ENCODE data around the gene CDH23. TPM values are rescaled to one million over a fixed set of nuclear protein-coding genes. Genes with fewer than 3 reads are reported as not detected.
A peak's percentile ranks its signal among the peaks of the same experiment; 100 is the strongest.

CDH23 gene
- total and polyA plus RNA-seq, 2 experiments from 2014 or later, result 0.08 TPM; not detected in 1

DNA sequence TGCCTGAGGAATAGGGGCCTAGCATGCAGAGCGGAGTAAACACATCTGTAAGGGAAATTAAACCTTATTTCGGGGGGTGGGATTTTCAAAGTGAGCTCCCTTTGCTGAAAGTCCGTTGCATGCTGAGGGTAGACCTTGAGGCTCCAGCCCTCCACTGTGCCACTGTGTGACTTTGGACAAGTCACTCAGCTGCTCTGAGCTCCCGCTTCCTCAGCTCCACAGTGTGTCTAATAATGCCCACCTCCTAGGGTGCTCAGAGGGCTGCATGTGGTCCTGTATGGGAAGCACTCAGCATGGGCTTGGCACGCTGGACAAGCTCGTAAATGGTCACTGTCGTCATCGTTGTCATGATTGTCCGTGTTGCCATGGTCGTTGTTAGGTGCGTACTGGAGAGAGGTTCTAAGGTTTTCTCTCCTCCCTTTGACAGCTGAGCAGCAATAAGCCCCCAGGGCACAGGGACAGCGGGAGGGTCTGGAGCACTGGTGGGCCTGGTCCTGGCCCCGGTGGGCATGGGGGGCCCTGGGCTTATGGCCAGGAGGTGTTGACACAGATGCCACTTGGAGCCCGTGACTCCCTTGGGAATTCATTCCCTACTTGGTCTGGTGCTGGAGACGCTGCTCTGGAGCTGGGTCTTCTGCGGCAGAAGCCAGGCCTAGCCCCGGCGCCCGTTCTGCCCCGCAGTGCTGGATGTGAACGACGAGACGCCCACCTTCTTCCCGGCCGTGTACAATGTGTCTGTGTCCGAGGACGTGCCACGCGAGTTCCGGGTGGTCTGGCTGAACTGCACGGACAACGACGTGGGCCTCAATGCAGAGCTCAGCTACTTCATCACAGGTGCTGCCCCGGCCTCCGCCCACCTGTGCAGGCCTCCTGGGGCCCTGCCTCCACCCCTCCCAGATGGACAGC is 309.7 kb downstream of the CDH23 start:
- TF ChIP-seq EZH2phosphoT487 (IDR thresholded peaks at IDR 0.05; ENCODE audit: insufficient read depth, low read depth), result no peak
- TF ChIP-seq EZH2 (IDR thresholded peaks at IDR 0.05; ENCODE audit: insufficient read depth, poor library complexity, severe bottlenecking), result no peak
- H3K9me3 ChIP-seq (ENCODE audit: low read depth), result no peaks in the 10 kb centered on the region
- no peaks in the 10 kb centered on the region for H3K4me1 ChIP-seq (ENCODE audit: insufficient read depth)
- H3K4me2 ChIP-seq (ENCODE audit: unreplicated experiment), result no peak overlapping the region
- DNase-seq, result no peak
- 72 to 76% methylated on average over 30 to 35 of the region's 35 CpGs for WGBS, 2 experiments (ENCODE audit: low coverage in 1 of 2, low lambda C conversion rate in 2 of 2, missing lambda C conversion rate in 2 of 2)
- H3F3A ChIP-seq (ENCODE audit: insufficient read depth), result no peaks in the 10 kb centered on the region
- H3K79me2 ChIP-seq (ENCODE audit: insufficient read depth), result no peaks in the 10 kb centered on the region
- no peaks in the 10 kb centered on the region for H3K36me3 ChIP-seq (ENCODE audit: low read depth)
- no peaks in the 10 kb centered on the region for H3K9me2 ChIP-seq (ENCODE audit: insufficient read depth)
- no peak overlapping the region for H2AFZ ChIP-seq
- no peak overlapping the region for H3K27ac ChIP-seq
- in situ Hi-C loops (cut with MboI), result no loop called here
- no peak overlapping the region for H3K9ac ChIP-seq
- no peak overlapping the region for H3K4me3 ChIP-seq
- H3K27me3 ChIP-seq (replicated peaks; ENCODE audit: insufficient read depth), result no peaks in the 10 kb centered on the region; the same call in 1 of the 2 replicates
- no peaks in the 10 kb centered on the region for H4K20me1 ChIP-seq (ENCODE audit: insufficient read depth)

DNA sequence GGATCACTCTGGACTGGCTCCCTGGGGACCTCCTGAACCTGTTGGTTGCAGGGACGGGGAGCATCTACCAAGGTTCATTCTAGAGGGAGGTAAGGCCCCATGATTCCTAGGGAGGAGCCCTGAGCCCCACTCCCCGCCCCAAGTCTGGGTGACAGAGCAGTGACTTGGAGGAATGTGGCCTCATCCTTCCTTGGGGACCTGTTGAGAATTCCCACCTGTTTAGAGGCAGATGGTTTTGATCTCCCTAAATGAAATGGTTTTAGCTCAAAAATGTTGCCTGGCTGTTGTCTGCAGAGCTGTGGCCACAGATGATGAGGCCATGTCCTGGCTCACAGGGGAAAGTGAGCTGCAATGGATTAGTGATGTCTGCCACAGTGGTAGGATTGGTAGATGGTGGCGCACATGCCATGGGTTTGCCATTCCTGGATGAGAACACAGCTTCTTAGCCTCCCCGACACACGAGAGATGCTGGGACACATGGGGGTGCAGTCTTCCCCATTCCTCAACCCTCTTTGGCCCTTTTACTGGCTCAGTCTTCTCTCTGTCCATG is 310.6 kb downstream of the CDH23 start:
- no peak for TF ChIP-seq EZH2 (IDR thresholded peaks at IDR 0.05; ENCODE audit: insufficient read depth, poor library complexity, severe bottlenecking)
- no peak for TF ChIP-seq EZH2phosphoT487 (IDR thresholded peaks at IDR 0.05; ENCODE audit: insufficient read depth, low read depth)
- no peak for DNase-seq
- H2AFZ ChIP-seq, result no peak overlapping the region
- H3K4me1 ChIP-seq (ENCODE audit: insufficient read depth), result no peaks in the 10 kb centered on the region
- WGBS, 2 experiments (ENCODE audit: low coverage in 1 of 2, low lambda C conversion rate in 2 of 2, missing lambda C conversion rate in 2 of 2), result 52 to 53% methylated on average over 5 of the region's 5 CpGs
- H3K27ac ChIP-seq, result no peak overlapping the region
- no peaks in the 10 kb centered on the region for H4K20me1 ChIP-seq (ENCODE audit: insufficient read depth)
- in situ Hi-C loops (cut with MboI), result no loop called here
- H3K27me3 ChIP-seq (replicated peaks; ENCODE audit: insufficient read depth), result no peaks in the 10 kb centered on the region
- no peak overlapping the region for H3K9ac ChIP-seq
- H3K4me3 ChIP-seq, result no peak overlapping the region
- no peak overlapping the region for H3K4me2 ChIP-seq (ENCODE audit: unreplicated experiment)
- no peaks in the 10 kb centered on the region for H3K79me2 ChIP-seq (ENCODE audit: insufficient read depth)
- H3K36me3 ChIP-seq (ENCODE audit: low read depth), result no peaks in the 10 kb centered on the region
- H3F3A ChIP-seq (ENCODE audit: insufficient read depth), result no peaks in the 10 kb centered on the region
- no peaks in the 10 kb centered on the region for H3K9me3 ChIP-seq (ENCODE audit: low read depth)
- no peaks in the 10 kb centered on the region for H3K9me2 ChIP-seq (ENCODE audit: insufficient read depth)

DNA sequence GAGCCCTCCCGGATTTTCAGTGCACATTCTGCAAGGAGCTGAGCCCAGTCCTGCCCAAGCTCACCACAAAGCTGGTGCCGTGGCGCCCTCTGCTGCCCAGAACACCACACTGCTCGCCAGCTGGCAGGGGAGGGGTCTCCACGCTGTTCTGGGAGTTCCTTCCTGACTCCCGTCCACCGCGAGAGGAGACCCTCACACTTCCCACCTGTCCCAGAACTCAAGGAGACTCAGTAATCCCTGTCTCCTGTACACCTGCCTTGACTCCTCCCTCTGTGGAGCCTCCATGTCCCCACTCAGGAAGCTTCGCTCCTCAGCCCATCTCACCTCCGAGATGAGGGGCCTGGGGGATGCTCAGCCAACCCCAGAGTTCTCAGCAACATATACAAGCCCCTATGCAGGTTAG is 311.6 kb downstream of the CDH23 start:
- DNase-seq, result peak; percentile 57
- Histone ChIP-seq H3K36me3 (ENCODE audit: low read depth) (no peaks in the 10 kb centered on the region), H3K9ac (no peak overlapping the region), H3K4me3 (no peak overlapping the region), H2AFZ (no peak overlapping the region), H3K27ac (no peak overlapping the region), H3K4me1 (ENCODE audit: insufficient read depth) (peaks cover 6% of the 10 kb centered on the region), H3K9me3 (ENCODE audit: low read depth) (no peaks in the 10 kb centered on the region), H3K4me2 (ENCODE audit: unreplicated experiment) (no peak overlapping the region), H3K9me2 (ENCODE audit: insufficient read depth) (no peaks in the 10 kb centered on the region), H3F3A (ENCODE audit: insufficient read depth) (no peaks in the 10 kb centered on the region), H3K79me2 (ENCODE audit: insufficient read depth) (no peaks in the 10 kb centered on the region), H3K27me3 (replicated peaks; ENCODE audit: insufficient read depth) (no peaks in the 10 kb centered on the region), H4K20me1 (ENCODE audit: insufficient read depth) (no peaks in the 10 kb centered on the region)
- WGBS, 2 experiments (ENCODE audit: low coverage in 1 of 2, low lambda C conversion rate in 2 of 2, missing lambda C conversion rate in 2 of 2), result 12 to 16% methylated on average over 8 to 10 of the region's 10 CpGs
- TF ChIP-seq EZH2 (IDR thresholded peaks at IDR 0.05; ENCODE audit: insufficient read depth, poor library complexity, severe bottlenecking) (no peak), EZH2phosphoT487 (IDR thresholded peaks at IDR 0.05; ENCODE audit: insufficient read depth, low read depth) (no peak)
- in situ Hi-C loops (cut with MboI), result no loop called here

DNA sequence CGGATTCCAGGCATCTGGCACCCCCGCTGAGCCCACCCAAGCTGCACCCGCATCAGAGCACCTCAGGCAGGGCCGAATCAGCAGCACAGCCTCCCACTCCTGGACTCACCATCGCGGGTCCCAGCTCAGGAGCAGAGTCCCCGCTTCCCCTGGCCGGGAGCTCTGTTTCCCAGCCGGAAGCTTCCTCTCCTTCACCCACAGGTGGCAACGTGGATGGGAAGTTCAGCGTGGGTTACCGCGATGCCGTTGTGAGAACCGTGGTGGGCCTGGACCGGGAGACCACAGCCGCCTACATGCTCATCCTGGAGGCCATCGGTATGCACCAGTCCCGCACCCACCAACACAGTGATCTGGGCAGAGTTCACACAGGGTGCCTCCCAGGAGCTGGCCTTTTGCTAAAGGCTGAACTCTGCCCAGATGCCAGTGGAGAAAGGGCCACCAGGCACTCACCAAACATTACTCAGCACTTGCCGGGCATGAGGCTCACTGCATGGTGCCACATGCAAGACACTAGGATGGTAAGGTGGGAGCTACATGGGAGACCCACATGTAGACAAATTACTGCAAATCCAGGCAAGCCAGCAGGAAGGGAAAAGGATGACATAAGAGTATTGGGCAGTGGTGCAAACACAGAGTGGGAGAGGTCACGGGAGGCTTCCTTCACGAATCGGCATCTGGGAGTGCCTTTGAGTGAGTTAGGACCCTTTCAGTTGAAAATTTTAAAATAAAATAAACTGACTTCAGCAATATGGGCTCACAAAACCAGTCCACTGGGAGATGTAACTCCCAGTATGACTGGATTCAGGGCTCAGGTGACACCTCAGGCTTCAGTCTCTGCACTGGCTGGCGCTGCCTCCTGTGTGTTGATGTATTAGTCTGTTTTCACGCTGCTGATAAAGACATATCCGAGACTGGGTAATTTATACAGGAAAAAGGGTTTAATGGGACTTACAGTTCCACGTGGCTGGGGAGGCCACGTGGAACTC is 312.5 kb downstream of the CDH23 start:
- Histone ChIP-seq H3K27me3 (replicated peaks; ENCODE audit: insufficient read depth) (no peaks in the 10 kb centered on the region), H3K36me3 (ENCODE audit: low read depth) (no peaks in the 10 kb centered on the region), H3K9me3 (ENCODE audit: low read depth) (no peaks in the 10 kb centered on the region), H3K27ac (no peak overlapping the region), H3K9ac (no peak overlapping the region), H3K4me1 (ENCODE audit: insufficient read depth) (peaks cover 15% of the 10 kb centered on the region), H3K9me2 (ENCODE audit: insufficient read depth) (no peaks in the 10 kb centered on the region), H3K4me3 (no peak overlapping the region), H4K20me1 (ENCODE audit: insufficient read depth) (no peaks in the 10 kb centered on the region), H3K4me2 (ENCODE audit: unreplicated experiment) (no peak overlapping the region), H3F3A (ENCODE audit: insufficient read depth) (peaks cover 8% of the 10 kb centered on the region; the same call in 1 of the 2 replicates), H3K79me2 (ENCODE audit: insufficient read depth) (no peaks in the 10 kb centered on the region), H2AFZ (no peak overlapping the region)
- no peak for DNase-seq
- TF ChIP-seq EZH2 (IDR thresholded peaks at IDR 0.05; ENCODE audit: insufficient read depth, poor library complexity, severe bottlenecking), result no peak
- no peak for TF ChIP-seq EZH2phosphoT487 (IDR thresholded peaks at IDR 0.05; ENCODE audit: insufficient read depth, low read depth)
- 77 to 80% methylated on average over 28 of the region's 28 CpGs for WGBS, 2 experiments (ENCODE audit: low coverage in 1 of 2, low lambda C conversion rate in 2 of 2, missing lambda C conversion rate in 2 of 2)
- in situ Hi-C loops (cut with MboI), result no loop called here

Data from GM23248 (cell line).